SK-N-SH (cell line): ENCODE measurements around the gene RBBP8NL. TPM values are rescaled to one million over a fixed set of nuclear protein-coding genes. Genes with fewer than 3 reads are reported as not detected.
A peak's percentile ranks its signal among the peaks of the same experiment; 100 is the strongest.

ENCODE experiments used
- CTCF ChIA-PET: fragments of 300-600, 350-600 bp; formaldehyde crosslinking; extraction: SDS; loops from one replicate; lab custom pipeline; 2021; lab: Yijun Ruan, JAX
- POLR2A ChIA-PET: fragments of 350-600 bp; sonication (Branson Sonifier 250); formaldehyde crosslinking; extraction: SDS; loops from one replicate; lab custom pipeline; 2020; ENCODE audit warnings: antibody characterized with exemption, inconsistent platforms; lab: Yijun Ruan, JAX
- DNase-seq: peaks from one replicate; pipeline ENCODE4 v3.0.0; 2012
- H2AFZ ChIP-seq: fragments of 200-600 bp; sonication (generic); 2 replicates; pipeline ENCODE4 v1.8.1; 2016; ENCODE audit warnings: antibody characterized with exemption, mild to moderate bottlenecking, low read depth
- H3F3A ChIP-seq: fragments of 200-600 bp; sonication (generic); replicated peaks from 2 replicates; pipeline ENCODE3; 2016; ENCODE audit warnings: antibody characterized with exemption, mild to moderate bottlenecking; ENCODE audit not compliant: insufficient read depth
- H3K27ac ChIP-seq, 2 experiments: fragments of 200-500 bp in 1 of 2; fragments of 200-600 bp in 1 of 2; sonication (Bioruptor generic) in 1 of 2; sonication (generic), shearing (Covaris generic) in 1 of 2; 2 replicates each; pipeline versions ENCODE4 v1.5.1 to v1.6.1; 2014 to 2016; ENCODE audit warnings: low read depth in 2 of 2, inconsistent platforms in 1 of 2, low read length in 1 of 2, mild to moderate bottlenecking in 1 of 2, mixed read lengths in 1 of 2
- H3K27me3 ChIP-seq: fragments of 200-600 bp; sonication (generic), shearing (Covaris generic); 2 replicates; pipeline ENCODE4 v1.6.1; 2016; ENCODE audit warnings: mixed run types; ENCODE audit not compliant: insufficient read depth
- H3K36me3 ChIP-seq, 2 experiments: fragments of 200-500 bp in 1 of 2; fragments of 200-600 bp in 1 of 2; sonication (Bioruptor generic) in 1 of 2; sonication (generic) in 1 of 2; replicated peaks in 1 of 2; 2 replicates each; pipeline versions ENCODE3 to v1.5.1; 2014 to 2016; ENCODE audit warnings: low read length in 1 of 2, mild to moderate bottlenecking in 1 of 2; ENCODE audit not compliant: insufficient read depth in 2 of 2, control insufficient read depth in 1 of 2
- H3K4me1 ChIP-seq, 2 experiments: fragments of 200-500 bp in 1 of 2; fragments of 200-600 bp in 1 of 2; sonication (Bioruptor generic) in 1 of 2; sonication (generic), shearing (Covaris generic) in 1 of 2; 2 replicates each; pipeline versions ENCODE4 v1.5.1 to v1.6.1; 2014 to 2016; ENCODE audit warnings: low read depth in 1 of 2, low read length in 1 of 2, mixed run types in 1 of 2; ENCODE audit not compliant: insufficient read depth in 2 of 2, control insufficient read depth in 1 of 2
- H3K4me2 ChIP-seq: fragments of 200-600 bp; sonication (generic), shearing (Covaris generic); 2 replicates; pipeline ENCODE4 v1.6.1; 2017; ENCODE audit warnings: mixed run types
- H3K4me3 ChIP-seq, 2 experiments: fragments of 200-500 bp in 1 of 2; fragments of 200-600 bp in 1 of 2; sonication (Bioruptor generic) in 1 of 2; sonication (generic), shearing (Covaris generic) in 1 of 2; 2 replicates each; pipeline versions ENCODE4 v1.5.1 to v1.8.1; 2014 to 2016; ENCODE audit warnings: low read depth in 2 of 2, inconsistent platforms in 1 of 2, low read length in 1 of 2, mild to moderate bottlenecking in 1 of 2, mixed read lengths in 1 of 2, moderate library complexity in 1 of 2
- H3K79me2 ChIP-seq: fragments of 200-600 bp; sonication (generic); 2 replicates; pipeline ENCODE4 v1.8.1; 2017; ENCODE audit warnings: mild to moderate bottlenecking; ENCODE audit not compliant: insufficient read depth
- H3K9ac ChIP-seq: fragments of 200-600 bp; sonication (generic); 2 replicates; pipeline ENCODE4 v1.6.1; 2017; ENCODE audit warnings: mixed run types
- H3K9me2 ChIP-seq: fragments of 200-600 bp; sonication (generic); 2 replicates; pipeline ENCODE4 v1.6.1; 2017; ENCODE audit warnings: mixed run types
- H3K9me3 ChIP-seq: fragments of 200-600 bp; sonication (generic); 2 replicates; pipeline ENCODE4 v1.6.1; 2017; ENCODE audit warnings: mixed run types, mild to moderate bottlenecking, moderate library complexity
- H4K20me1 ChIP-seq: fragments of 200-600 bp; sonication (generic); 2 replicates; pipeline ENCODE4 v1.6.1; 2017; ENCODE audit warnings: mild to moderate bottlenecking, mixed run types; ENCODE audit not compliant: insufficient read depth
- ELF1 ChIP-seq: IDR thresholded peaks from 2 replicates; pipeline ENCODE4 v1.4.0; 2012
- MEF2A ChIP-seq: IDR thresholded peaks from 2 replicates; pipeline ENCODE4 v1.4.0; 2012; ENCODE audit warnings: low read depth, borderline replicate concordance
- POLR2AphosphoS5 ChIP-seq: IDR thresholded peaks from 2 replicates; pipeline ENCODE4 v1.6.1; 2012; ENCODE audit warnings: low read depth, low read length
- SMC3 ChIP-seq: IDR thresholded peaks from 2 replicates; pipeline ENCODE4 v1.6.1; 2012; ENCODE audit warnings: low read depth, low read length, improper control_type of control experiment
- TAF1 ChIP-seq: IDR thresholded peaks from 2 replicates; pipeline ENCODE4 v1.6.1; 2012; ENCODE audit warnings: low read depth, mild to moderate bottlenecking, low read length, moderate library complexity, borderline replicate concordance
- YY1 ChIP-seq: IDR thresholded peaks from 2 replicates; pipeline ENCODE4 v1.4.0; 2012; ENCODE audit warnings: low read depth, mild to moderate bottlenecking
- WGBS: methylation state at CpG from one replicate; pipeline ENCODE4 v1.1.6; 2017; ENCODE audit warnings: low lambda C conversion rate; 5-methylcytosine and 5-hydroxymethylcytosine counted together
- polyA plus RNA-seq, 3 experiments: library from polyadenylated mRNA; depleted of rRNA; stranded (reverse); fragments of >200 nt; gene quantifications; 2 replicates each; pipeline ENCODE4 v1.2.3, GENCODE V29; 2012
- TF ChIP-seq, protein P1 (sequence below): IDR thresholded peaks from 2 replicates; pipeline ENCODE4 v1.6.1; 2012; ENCODE audit warnings: mild to moderate bottlenecking, low read depth, low read length, moderate library complexity
- TF ChIP-seq, protein P2 (sequence below): fragments of 200-600 bp; sonication (generic); IDR thresholded peaks from 2 replicates; pipeline ENCODE4 v1.6.1; 2017; ENCODE audit warnings: antibody characterized with exemption, mild to moderate bottlenecking, moderate library complexity
- TF ChIP-seq, protein P3 (sequence below): IDR thresholded peaks from 2 replicates; pipeline ENCODE4; 2012

The RBBP8NL gene
- polyA plus RNA-seq, 1 of the 3 experiments (the other 2 are of a cell fraction) = not detected

DNA sequence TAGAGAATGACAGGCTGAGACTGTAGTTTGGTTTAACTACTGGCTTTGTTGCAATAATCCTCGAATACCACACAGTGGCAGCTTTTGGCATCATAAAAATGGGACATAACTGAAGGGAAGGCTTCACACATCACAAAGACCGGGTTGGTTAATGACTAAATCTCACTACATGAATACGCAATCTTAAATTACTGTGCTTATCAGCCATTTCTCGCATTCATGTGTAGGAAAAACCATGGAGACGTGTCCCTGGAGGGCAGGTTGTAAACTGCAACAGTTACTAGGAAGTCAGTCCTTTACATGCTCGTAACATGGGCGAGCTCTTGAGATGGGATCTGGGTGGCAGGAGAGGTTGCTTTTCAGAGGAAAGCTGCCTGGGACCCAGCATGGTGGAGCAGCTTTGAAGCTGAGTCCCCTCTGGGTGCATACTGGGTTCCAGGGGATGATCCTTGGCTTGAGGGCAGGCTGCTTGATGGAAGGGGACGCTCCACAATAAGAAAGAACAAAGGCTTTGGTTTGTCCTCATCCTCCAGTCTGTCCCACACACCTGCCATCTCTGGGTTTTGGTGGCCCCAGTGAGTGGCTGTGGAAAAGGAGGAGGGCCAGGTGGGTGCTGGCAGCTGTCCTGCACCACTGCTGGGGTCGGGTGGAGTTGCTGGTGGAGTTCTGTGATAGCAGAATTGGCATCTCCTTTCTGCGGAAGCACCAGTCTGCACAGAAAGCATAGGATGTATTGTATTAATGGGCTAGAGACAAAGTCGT is 38.3 kb downstream of the RBBP8NL start:
- Histone ChIP-seq H3F3A (peaks cover 17% of the 10 kb centered on the region), H3K36me3 (peaks cover 15 to 38% of the 10 kb centered on the region in 2 experiments), H3K4me3 (peak overlapping the region in 1 of 2 experiments; percentile 72; a peak in 1 of 4 replicates), H3K9me2 (no peaks in the 10 kb centered on the region), H2AFZ (no peak overlapping the region), H3K9ac (no peak overlapping the region), H4K20me1 (peaks cover 22% of the 10 kb centered on the region), H3K27me3 (no peaks in the 10 kb centered on the region), H3K27ac (peak overlapping the region; percentile 0 to 23; a peak in 2 of 4 replicates), H3K79me2 (peaks cover 55% of the 10 kb centered on the region), H3K4me2 (no peak overlapping the region), H3K4me1 (peaks cover 0 to 19% of the 10 kb centered on the region in 2 experiments; a peak in 2 of 4 replicates), H3K9me3 (no peaks in the 10 kb centered on the region)
- 84% methylated on average over 11 of the region's 11 CpGs for WGBS
- TF ChIP-seq, protein P1, sequence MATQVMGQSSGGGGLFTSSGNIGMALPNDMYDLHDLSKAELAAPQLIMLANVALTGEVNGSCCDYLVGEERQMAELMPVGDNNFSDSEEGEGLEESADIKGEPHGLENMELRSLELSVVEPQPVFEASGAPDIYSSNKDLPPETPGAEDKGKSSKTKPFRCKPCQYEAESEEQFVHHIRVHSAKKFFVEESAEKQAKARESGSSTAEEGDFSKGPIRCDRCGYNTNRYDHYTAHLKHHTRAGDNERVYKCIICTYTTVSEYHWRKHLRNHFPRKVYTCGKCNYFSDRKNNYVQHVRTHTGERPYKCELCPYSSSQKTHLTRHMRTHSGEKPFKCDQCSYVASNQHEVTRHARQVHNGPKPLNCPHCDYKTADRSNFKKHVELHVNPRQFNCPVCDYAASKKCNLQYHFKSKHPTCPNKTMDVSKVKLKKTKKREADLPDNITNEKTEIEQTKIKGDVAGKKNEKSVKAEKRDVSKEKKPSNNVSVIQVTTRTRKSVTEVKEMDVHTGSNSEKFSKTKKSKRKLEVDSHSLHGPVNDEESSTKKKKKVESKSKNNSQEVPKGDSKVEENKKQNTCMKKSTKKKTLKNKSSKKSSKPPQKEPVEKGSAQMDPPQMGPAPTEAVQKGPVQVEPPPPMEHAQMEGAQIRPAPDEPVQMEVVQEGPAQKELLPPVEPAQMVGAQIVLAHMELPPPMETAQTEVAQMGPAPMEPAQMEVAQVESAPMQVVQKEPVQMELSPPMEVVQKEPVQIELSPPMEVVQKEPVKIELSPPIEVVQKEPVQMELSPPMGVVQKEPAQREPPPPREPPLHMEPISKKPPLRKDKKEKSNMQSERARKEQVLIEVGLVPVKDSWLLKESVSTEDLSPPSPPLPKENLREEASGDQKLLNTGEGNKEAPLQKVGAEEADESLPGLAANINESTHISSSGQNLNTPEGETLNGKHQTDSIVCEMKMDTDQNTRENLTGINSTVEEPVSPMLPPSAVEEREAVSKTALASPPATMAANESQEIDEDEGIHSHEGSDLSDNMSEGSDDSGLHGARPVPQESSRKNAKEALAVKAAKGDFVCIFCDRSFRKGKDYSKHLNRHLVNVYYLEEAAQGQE = no peak
- TF ChIP-seq, protein P2, sequence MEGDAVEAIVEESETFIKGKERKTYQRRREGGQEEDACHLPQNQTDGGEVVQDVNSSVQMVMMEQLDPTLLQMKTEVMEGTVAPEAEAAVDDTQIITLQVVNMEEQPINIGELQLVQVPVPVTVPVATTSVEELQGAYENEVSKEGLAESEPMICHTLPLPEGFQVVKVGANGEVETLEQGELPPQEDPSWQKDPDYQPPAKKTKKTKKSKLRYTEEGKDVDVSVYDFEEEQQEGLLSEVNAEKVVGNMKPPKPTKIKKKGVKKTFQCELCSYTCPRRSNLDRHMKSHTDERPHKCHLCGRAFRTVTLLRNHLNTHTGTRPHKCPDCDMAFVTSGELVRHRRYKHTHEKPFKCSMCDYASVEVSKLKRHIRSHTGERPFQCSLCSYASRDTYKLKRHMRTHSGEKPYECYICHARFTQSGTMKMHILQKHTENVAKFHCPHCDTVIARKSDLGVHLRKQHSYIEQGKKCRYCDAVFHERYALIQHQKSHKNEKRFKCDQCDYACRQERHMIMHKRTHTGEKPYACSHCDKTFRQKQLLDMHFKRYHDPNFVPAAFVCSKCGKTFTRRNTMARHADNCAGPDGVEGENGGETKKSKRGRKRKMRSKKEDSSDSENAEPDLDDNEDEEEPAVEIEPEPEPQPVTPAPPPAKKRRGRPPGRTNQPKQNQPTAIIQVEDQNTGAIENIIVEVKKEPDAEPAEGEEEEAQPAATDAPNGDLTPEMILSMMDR = peak; percentile 22; the same call in 1 of the 2 replicates
- TF ChIP-seq YY1 = no peak
- no peak for TF ChIP-seq SMC3
- CTCF ChIA-PET = interaction anchor here (1.0 to 1.8 kb wide), 6 partner anchors 13 to 25 kb away, joined by 3 to 10 read pairs (median 4); no protein-coding TSS in a partner anchor
- POLR2A ChIA-PET = interaction anchor here (3.0 kb wide), 1 partner anchor 11 kb away, joined by 12 read pairs; no protein-coding TSS in a partner anchor
- DNase-seq = no peak

DNA sequence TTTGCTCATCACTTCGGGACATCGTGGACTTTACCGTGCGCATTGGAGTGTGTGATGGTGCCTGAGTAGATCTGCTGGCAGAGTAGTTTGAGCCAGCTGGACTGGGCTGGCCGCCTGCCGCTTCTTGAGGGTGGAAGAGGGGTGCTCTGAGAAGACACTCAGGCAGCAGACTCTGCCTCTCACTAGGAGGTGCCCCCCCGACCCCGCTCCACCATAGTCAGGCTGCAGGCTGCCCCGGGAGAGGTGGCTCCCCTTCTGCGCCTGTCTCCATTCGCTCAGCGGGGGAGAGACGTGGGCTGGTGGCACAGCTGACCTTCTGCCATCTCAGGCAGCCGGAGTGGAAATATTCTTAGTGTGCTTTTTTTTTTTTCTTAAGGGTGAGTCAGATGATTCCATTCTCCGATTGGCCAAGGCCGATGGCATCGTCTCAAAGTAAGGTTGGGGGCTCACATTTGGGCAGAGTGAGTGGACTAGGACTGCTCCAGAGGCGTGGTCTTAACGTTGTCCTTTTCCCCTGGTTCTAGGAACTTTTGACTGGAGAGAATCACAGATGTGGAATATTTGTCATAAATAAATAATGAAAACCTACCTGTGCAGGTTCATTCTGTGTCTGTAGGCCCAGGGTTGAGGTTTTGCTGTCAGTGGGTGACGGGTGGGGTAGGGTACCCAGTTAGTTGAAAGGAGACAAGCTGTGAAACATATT is 39.3 kb downstream of the RBBP8NL start:
- H3K36me3 ChIP-seq = peaks cover 15 to 40% of the 10 kb centered on the region in 2 experiments
- ChIA-PET CTCF (interaction anchor here (0.6 to 1.7 kb wide), 6 partner anchors 11 to 200 kb away, joined by 3 to 6 read pairs (median 4); partner anchors contain the start of gene ADRM1), POLR2A (interaction anchor here (1.0 to 1.6 kb wide), 5 partner anchors 14 to 256 kb away, joined by 3 to 9 read pairs (median 3); no protein-coding TSS in a partner anchor)
- DNase-seq = no peak
- H3K27ac ChIP-seq = peak overlapping the region; percentile 34 to 85; a peak in 3 of 4 replicates
- no peak overlapping the region for H2AFZ ChIP-seq
- H3K4me3 ChIP-seq = peak overlapping the region; percentile 72 to 87
- H3K4me2 ChIP-seq = peak overlapping the region; percentile 97
- peak overlapping the region; percentile 96 for H3K9ac ChIP-seq
- no peaks in the 10 kb centered on the region for H3K9me3 ChIP-seq
- H3K9me2 ChIP-seq = no peaks in the 10 kb centered on the region
- TF ChIP-seq TAF1 (peak; percentile 8; the same call in 1 of the 2 replicates), ELF1 (no peak), POLR2AphosphoS5 (peak; percentile 38; the same call in 1 of the 2 replicates), MEF2A (no peak)
- TF ChIP-seq, protein P3, sequence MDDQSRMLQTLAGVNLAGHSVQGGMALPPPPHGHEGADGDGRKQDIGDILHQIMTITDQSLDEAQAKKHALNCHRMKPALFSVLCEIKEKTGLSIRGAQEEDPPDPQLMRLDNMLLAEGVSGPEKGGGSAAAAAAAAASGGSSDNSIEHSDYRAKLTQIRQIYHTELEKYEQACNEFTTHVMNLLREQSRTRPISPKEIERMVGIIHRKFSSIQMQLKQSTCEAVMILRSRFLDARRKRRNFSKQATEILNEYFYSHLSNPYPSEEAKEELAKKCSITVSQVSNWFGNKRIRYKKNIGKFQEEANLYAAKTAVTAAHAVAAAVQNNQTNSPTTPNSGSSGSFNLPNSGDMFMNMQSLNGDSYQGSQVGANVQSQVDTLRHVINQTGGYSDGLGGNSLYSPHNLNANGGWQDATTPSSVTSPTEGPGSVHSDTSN = 0 out of 2 replicates have a peak, but pooled peaks have one; percentile 14
- H3K27me3 ChIP-seq = no peaks in the 10 kb centered on the region
- H3F3A ChIP-seq = peaks cover 17% of the 10 kb centered on the region
- H4K20me1 ChIP-seq = peaks cover 24% of the 10 kb centered on the region
- peaks cover 65% of the 10 kb centered on the region for H3K79me2 ChIP-seq
- H3K4me1 ChIP-seq = peaks cover 0 to 19% of the 10 kb centered on the region in 2 experiments; a peak in 2 of 4 replicates
- 19% methylated on average over 16 of the region's 20 CpGs for WGBS
